NB4 (cell line): ENCODE measurements around the gene RSU1.

ENCODE experiments used
- POLR2A ChIP-seq: IDR thresholded peaks from 2 replicates; pipeline ENCODE4 v1.6.1; 2011; ENCODE audit warnings: mild to moderate bottlenecking; ENCODE audit not compliant: insufficient read length; ENCODE audit errors: extremely low read depth
- TF ChIP-seq, protein P1 (sequence below): IDR thresholded peaks from one replicate; pipeline ENCODE4 v1.5.1; 2012; ENCODE audit warnings: low read depth, low read length

DNA sequence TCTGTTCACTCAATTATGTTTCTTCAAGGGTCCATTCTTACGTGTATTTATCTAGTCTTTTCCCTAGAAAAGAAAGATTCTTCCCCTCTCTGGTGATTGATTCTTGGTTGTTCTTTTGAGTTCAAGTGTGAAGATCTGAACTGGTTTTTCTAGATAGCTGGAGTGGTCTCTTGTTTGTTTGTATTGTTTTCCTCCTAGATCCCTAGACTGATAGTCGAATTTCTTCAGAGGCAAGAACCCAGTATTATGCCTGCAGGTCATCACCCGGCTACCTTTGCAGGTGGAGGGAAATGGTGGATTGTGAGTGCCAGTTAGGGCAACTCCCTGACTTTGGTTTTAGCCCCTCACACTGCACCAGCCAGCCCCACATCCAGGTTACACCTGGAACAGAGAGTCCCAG lies 2.2 kb upstream of the RSU1 start:
- TF ChIP-seq, protein P1, sequence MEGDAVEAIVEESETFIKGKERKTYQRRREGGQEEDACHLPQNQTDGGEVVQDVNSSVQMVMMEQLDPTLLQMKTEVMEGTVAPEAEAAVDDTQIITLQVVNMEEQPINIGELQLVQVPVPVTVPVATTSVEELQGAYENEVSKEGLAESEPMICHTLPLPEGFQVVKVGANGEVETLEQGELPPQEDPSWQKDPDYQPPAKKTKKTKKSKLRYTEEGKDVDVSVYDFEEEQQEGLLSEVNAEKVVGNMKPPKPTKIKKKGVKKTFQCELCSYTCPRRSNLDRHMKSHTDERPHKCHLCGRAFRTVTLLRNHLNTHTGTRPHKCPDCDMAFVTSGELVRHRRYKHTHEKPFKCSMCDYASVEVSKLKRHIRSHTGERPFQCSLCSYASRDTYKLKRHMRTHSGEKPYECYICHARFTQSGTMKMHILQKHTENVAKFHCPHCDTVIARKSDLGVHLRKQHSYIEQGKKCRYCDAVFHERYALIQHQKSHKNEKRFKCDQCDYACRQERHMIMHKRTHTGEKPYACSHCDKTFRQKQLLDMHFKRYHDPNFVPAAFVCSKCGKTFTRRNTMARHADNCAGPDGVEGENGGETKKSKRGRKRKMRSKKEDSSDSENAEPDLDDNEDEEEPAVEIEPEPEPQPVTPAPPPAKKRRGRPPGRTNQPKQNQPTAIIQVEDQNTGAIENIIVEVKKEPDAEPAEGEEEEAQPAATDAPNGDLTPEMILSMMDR, result no peak
- no peak for TF ChIP-seq POLR2A
